GM12878 (cell line): ENCODE results near the gene LRRIQ4. TPM values are rescaled to one million over a fixed set of nuclear protein-coding genes. Genes with fewer than 3 reads are reported as not detected.

ENCODE experiments used
- ATAC-seq: fragments of 200-7000 bp; cut with Tn5 transposase; 3 replicates; pipeline ENCODE4 v1.9.1; 2020; ENCODE audit warnings: mild to moderate bottlenecking, moderate library complexity
- BruUV-seq: library from RNA; stranded (reverse); fragments of 400-500 nt; replicated peaks from 2 replicates; lab custom pipeline; 2021; lab: Mats Ljungman, UMichigan
- CTCF ChIA-PET: fragments of 300-600 bp; sonication (Branson Sonifier 250); formaldehyde crosslinking; extraction: SDS; loops from one replicate; lab custom pipeline; 2021; ENCODE audit warnings: inconsistent platforms; lab: Yijun Ruan, JAX
- POLR2A ChIA-PET: fragments of 350-600 bp; formaldehyde crosslinking; extraction: SDS; loops from one replicate; lab custom pipeline; 2021; ENCODE audit warnings: inconsistent platforms; lab: Charles Lee
- RAD21 ChIA-PET: fragments of 300-600 bp; sonication (Branson Sonifier 250); formaldehyde crosslinking; loops from one replicate; lab custom pipeline; 2023; ENCODE audit warnings: antibody characterized with exemption; ENCODE audit not compliant: unreplicated experiment; lab: Charles Lee
- SMC1A ChIA-PET: fragments of 300-600 bp; sonication (Branson Sonifier 250); formaldehyde crosslinking; loops from one replicate; lab custom pipeline; 2023; ENCODE audit not compliant: unreplicated experiment, uncharacterized antibody; lab: Charles Lee
- DNase-seq: peaks from one replicate; pipeline ENCODE4 v3.0.0-alpha.2; 2011; ENCODE audit warnings: low read depth, low spot score
- FAIRE-seq: peaks from 3 replicates; lab custom pipeline; 2011; peaks lifted over from hg19 to GRCh38; lab: Jason Lieb, UNC
- H2AFZ ChIP-seq: 2 replicates; pipeline ENCODE4 v1.6.0; 2011; ENCODE audit warnings: low read depth, low read length, control low read depth; ENCODE audit not compliant: control insufficient read depth
- H3K27ac ChIP-seq: 2 replicates; pipeline ENCODE4 v1.5.1; 2011; ENCODE audit warnings: control low read depth; ENCODE audit not compliant: control insufficient read depth, insufficient read depth
- H3K27me3 ChIP-seq, 2 experiments: replicated peaks in 1 of 2; 2 replicates each; pipeline versions ENCODE4 v1.6.0 to v1.6.1; 2011; ENCODE audit warnings: low read length in 1 of 2; ENCODE audit not compliant: control insufficient read depth in 2 of 2, insufficient read depth in 2 of 2
- H3K36me3 ChIP-seq, 2 experiments: 2 replicates each; pipeline ENCODE4 v1.5.1; 2011; ENCODE audit warnings: low read length in 1 of 2; ENCODE audit not compliant: control insufficient read depth in 2 of 2, insufficient read depth in 2 of 2
- H3K4me1 ChIP-seq: 2 replicates; pipeline ENCODE4 v1.6.1; 2011; ENCODE audit warnings: mild to moderate bottlenecking, low read length, moderate library complexity, mixed read lengths; ENCODE audit not compliant: control insufficient read depth, insufficient read depth
- H3K4me2 ChIP-seq: 2 replicates; pipeline ENCODE4 v1.6.0; 2011; ENCODE audit warnings: control low read depth; ENCODE audit not compliant: control insufficient read depth, insufficient read depth
- H3K4me3 ChIP-seq: fragments of 200-600 bp; sonication (generic); 2 replicates; pipeline ENCODE4 v1.5.1; 2016
- H3K79me2 ChIP-seq: 2 replicates; pipeline ENCODE4 v1.6.0; 2011; ENCODE audit warnings: low read length; ENCODE audit not compliant: control insufficient read depth, insufficient read depth
- H3K9ac ChIP-seq: 2 replicates; pipeline ENCODE4 v1.8.0; 2011; ENCODE audit warnings: low read length, control low read depth, mixed read lengths; ENCODE audit not compliant: control insufficient read depth, insufficient read depth
- H3K9me3 ChIP-seq: replicated peaks from 3 replicates; pipeline ENCODE4 v1.5.1; 2011; ENCODE audit warnings: mild to moderate bottlenecking, low read length; ENCODE audit not compliant: control insufficient read depth, insufficient read depth
- H4K20me1 ChIP-seq: 2 replicates; pipeline ENCODE4 v1.6.0; 2011; ENCODE audit not compliant: control insufficient read depth, insufficient read depth
- ATF2 ChIP-seq: IDR thresholded peaks from 2 replicates; pipeline ENCODE4 v1.6.1; 2012; ENCODE audit warnings: low read length, inconsistent platforms
- BRCA1 ChIP-seq: IDR thresholded peaks from 2 replicates; pipeline ENCODE4 v1.6.1; 2011; ENCODE audit warnings: low read depth, low read length, improper control_type of control experiment
- CREB1 ChIP-seq: IDR thresholded peaks from 2 replicates; pipeline ENCODE4 v1.6.1; 2012; ENCODE audit warnings: low read depth, mild to moderate bottlenecking, inconsistent platforms
- EGR1 ChIP-seq, 2 experiments: IDR thresholded peaks; 1 replicate in 1 of 2; 2 replicates in 1 of 2; pipeline ENCODE4 v1.6.1; 2011 to 2012; ENCODE audit warnings: low read depth in 2 of 2, low read length in 2 of 2, borderline replicate concordance in 1 of 2, mild to moderate bottlenecking in 1 of 2, moderate library complexity in 1 of 2
- EP300 ChIP-seq, 2 experiments: fragments of 150-350 bp in 1 of 2; IDR thresholded peaks; 2 replicates each; pipeline ENCODE4 v1.6.1; 2011 to 2012; ENCODE audit warnings: low read depth in 2 of 2, low read length in 2 of 2, borderline replicate concordance in 1 of 2, improper control_type of control experiment in 1 of 2, inconsistent platforms in 1 of 2; ENCODE audit not compliant: control insufficient read depth in 1 of 2
- EZH2 ChIP-seq: IDR thresholded peaks from 2 replicates; pipeline ENCODE4 v1.6.1; 2012; ENCODE audit warnings: low read depth, mild to moderate bottlenecking, control low read depth, inconsistent platforms, low read length, borderline replicate concordance; ENCODE audit not compliant: control insufficient read depth
- FOS ChIP-seq: IDR thresholded peaks from 3 replicates; pipeline ENCODE4 v1.6.1; 2011; ENCODE audit warnings: borderline replicate concordance; ENCODE audit not compliant: insufficient read length; ENCODE audit errors: extremely low read depth
- KDM1A ChIP-seq: fragments of 200-600 bp; sonication (generic); IDR thresholded peaks from 2 replicates; pipeline ENCODE4 v1.6.1; 2016; ENCODE audit warnings: borderline replicate concordance
- MLLT1 ChIP-seq: fragments of 450-650 bp; IDR thresholded peaks from 2 replicates; pipeline ENCODE4 v1.6.1; 2016; ENCODE audit warnings: mild to moderate bottlenecking
- MYC ChIP-seq: IDR thresholded peaks from 2 replicates; pipeline ENCODE4 v1.6.1; 2011; ENCODE audit warnings: mild to moderate bottlenecking, low read length, moderate library complexity, inconsistent platforms; ENCODE audit not compliant: insufficient read depth, insufficient replicate concordance, insufficient read length, severe bottlenecking
- PAX8 ChIP-seq: fragments of 450-650 bp; IDR thresholded peaks from 2 replicates; pipeline ENCODE4 v1.6.1; 2017; ENCODE audit warnings: mild to moderate bottlenecking, moderate library complexity
- PBX3 ChIP-seq: IDR thresholded peaks from 2 replicates; pipeline ENCODE4 v1.6.1; 2011; ENCODE audit warnings: mild to moderate bottlenecking, low read depth, low read length, moderate library complexity; ENCODE audit not compliant: insufficient replicate concordance
- RB1 ChIP-seq: fragments of 450-650 bp; formaldehyde crosslinking; IDR thresholded peaks from 2 replicates; pipeline ENCODE4 v1.6.1; 2017; ENCODE audit warnings: mild to moderate bottlenecking, borderline replicate concordance
- SREBF1 ChIP-seq: IDR thresholded peaks from 2 replicates; pipeline ENCODE4 v1.6.1; 2012; ENCODE audit warnings: mild to moderate bottlenecking, low read length
- TAF1 ChIP-seq: IDR thresholded peaks from 2 replicates; pipeline ENCODE4 v1.6.1; 2011; ENCODE audit warnings: mild to moderate bottlenecking, low read depth, low read length, borderline replicate concordance
- TCF3 ChIP-seq: IDR thresholded peaks from 2 replicates; pipeline ENCODE4 v1.6.1; 2012; ENCODE audit warnings: low read depth, mild to moderate bottlenecking, low read length, borderline replicate concordance; ENCODE audit not compliant: insufficient read depth
- YY1 ChIP-seq: IDR thresholded peaks from 2 replicates; pipeline ENCODE4 v1.6.1; 2011; ENCODE audit warnings: low read depth, mild to moderate bottlenecking, low read length
- ZBED1 ChIP-seq: IDR thresholded peaks from 2 replicates; pipeline ENCODE4 v1.6.1; 2016; ENCODE audit warnings: borderline replicate concordance
- WGBS: methylation state at CpG from one replicate; pipeline ENCODE4 v1.1.6; 2016; ENCODE audit warnings: low lambda C conversion rate; ENCODE audit not compliant: insufficient replicate concordance, insufficient coverage; ENCODE audit errors: missing lambda C conversion rate; 5-methylcytosine and 5-hydroxymethylcytosine counted together
- in situ Hi-C: fragments of 300-500 bp; cut with MboI; formaldehyde crosslinking; loops from 9 replicates; pipeline ENCODE4 v1.14.3; 2018; ENCODE audit warnings: mixed read lengths
- intact Hi-C: fragments of 100-400 bp; cut with micrococcal nuclease; formaldehyde crosslinking; loops from one replicate; pipeline ENCODE4 v1.14.2; 2022; ENCODE audit not compliant: unreplicated experiment
- polyA plus RNA-seq, 11 experiments: library from polyadenylated mRNA; depleted of rRNA in 4 of 11; unstranded in 6 of 11; stranded (reverse) in 5 of 11; fragments of >200 nt; fragmentation: Nextera tagmentation in 4 of 11; fragmentation: Illumina TruSeq in 1 of 11; extraction: Ambion mirVana in 4 of 11; extraction: Trizol in 1 of 11; gene quantifications; 1 replicate in 1 of 11; 2 replicates in 10 of 11; pipeline versions ENCODE4 v1.2.1 to v1.2.3, GENCODE V29; 2011 to 2016; ENCODE audit warnings: inconsistent platforms in 2 of 11, missing spikeins in 2 of 11, low read depth in 1 of 11
- total RNA-seq, 4 experiments: library from RNA; depleted of rRNA in 3 of 4; stranded (reverse); fragments of >200 nt in 3 of 4; fragmentation: Illumina TruSeq in 1 of 4; extraction: Trizol in 1 of 4; gene quantifications; 2 replicates each; pipeline versions ENCODE4 v1.2.1 to v1.2.3, GENCODE V29; 2013 to 2021

Gene LRRIQ4
- total and polyA plus RNA-seq, 10 of the 15 experiments (the other 5 are each of a cell fraction or from before 2014, with no cell fraction given): 0.06 to 0.21 (median 0.14) TPM; not detected in 3

- H3K9me3 ChIP-seq: no peaks in the 10 kb centered on the region; the same call in 2 of the 3 replicates
- DNase-seq (peak; percentile 66), ATAC-seq (peak; percentile 92), FAIRE-seq (peak; percentile 13)
- WGBS: 7% methylated on average over 40 of the region's 42 CpGs
- H3K27me3 ChIP-seq: no peaks in the 10 kb centered on the region
- peak within 1 kb of the TSS; percentile 78 for H2AFZ ChIP-seq
- in situ Hi-C loops: no loop called here
- peak within 1 kb of the TSS; percentile 68 for H3K4me3 ChIP-seq
- H3K4me2 ChIP-seq: peak within 1 kb of the TSS; percentile 90
- no peaks in the 10 kb centered on the region for H3K4me1 ChIP-seq
- ChIA-PET CTCF (interaction anchor here (1.7 to 2.7 kb wide), 2 partner anchors 49 to 649 kb away, joined by 3 to 8 read pairs; no protein-coding TSS in a partner anchor), POLR2A (interaction anchor here (1.0 kb wide), 1 partner anchor 8 kb away, joined by 3 read pairs; no protein-coding TSS in a partner anchor), SMC1A (interaction anchor here (0.9 to 2.8 kb wide), 3 partner anchors 9 to 178 kb away, joined by 3 to 10 read pairs (median 4); no protein-coding TSS in a partner anchor), RAD21 (no interaction called here)
- intact Hi-C loops: loop anchor here (5.0 kb wide), 4 partner anchors 202 to 417 kb away; partner anchors contain the start of genes GPR160, PHC3 and SEC62
- BruUV-seq: no TSS peak
- H3K79me2 ChIP-seq: no peaks in the 10 kb centered on the region
- H3K36me3 ChIP-seq: no peaks in the 10 kb centered on the region
- no peaks in the 10 kb centered on the region for H4K20me1 ChIP-seq
- H3K9ac ChIP-seq: peak within 1 kb of the TSS; percentile 76
- H3K27ac ChIP-seq: peak within 1 kb of the TSS; percentile 71
- TF ChIP-seq TCF3 (peak; percentile 17; the same call in 1 of the 2 replicates), FOS (no peak), YY1 (peak; percentile 92), EP300 (IDR thresholded peaks at IDR 0.05; ENCODE audit: borderline replicate concordance in 1 of 2, control insufficient read depth in 1 of 2, low read depth in 2 of 2, low read length in 2 of 2) (no peak), MLLT1 (peak; percentile 32), PBX3 (peak; percentile 52), BRCA1 (peak; percentile 82), ATF2 (no peak), EZH2 (no peak), CREB1 (no peak; the same call in 1 of the 2 replicates), RB1 (no peak), EGR1 (IDR thresholded peaks at IDR 0.05; ENCODE audit: borderline replicate concordance in 1 of 2, low read depth in 2 of 2, low read length in 2 of 2) (peak in 1 of 2 experiments; percentile 46; a peak in 1 of 3 replicates), ZBED1 (0 out of 2 replicates have a peak, but pooled peaks have one; percentile 58), PAX8 (no peak), MYC (no peak), SREBF1 (no peak), TAF1 (0 out of 2 replicates have a peak, but pooled peaks have one; percentile 46), KDM1A (no peak)
These were observed 47.6 kb upstream of the LRRIQ4 start, which contains the start of gene TERC for GRCh38 chr3:169764882-169765612. TSS of gene TERC (minus strand) at chr3:169765060.
